HEK293T (cell line): ENCODE results near the gene IRF3.
"Not testable (repeated sequence)": the region's sequence is repeated elsewhere in the genome, so short reads cannot be mapped to it uniquely, and the experiment has no call there.

Experiments
- CTCF ChIA-PET: fragments of 350-600 bp; formaldehyde crosslinking; extraction: SDS; loops from one replicate; lab custom pipeline; 2021; ENCODE audit warnings: antibody characterized with exemption, inconsistent platforms; lab: Yijun Ruan, JAX
- POLR2A ChIA-PET: fragments of 350-600 bp; formaldehyde crosslinking; extraction: SDS; loops from one replicate; lab custom pipeline; 2020; ENCODE audit warnings: antibody characterized with exemption, inconsistent platforms; lab: Yijun Ruan, JAX
- DNase-seq: peaks from one replicate; pipeline ENCODE4 v3.0.0; 2012; ENCODE audit warnings: mixed read lengths; ENCODE audit errors: extremely low spot score
- ARNT ChIP-seq: fragments of 450-650 bp; IDR thresholded peaks from 2 replicates; pipeline ENCODE4 v1.6.1; 2017; ENCODE audit warnings: mild to moderate bottlenecking
- BHLHE40 ChIP-seq: fragments of 450-650 bp; IDR thresholded peaks from 2 replicates; pipeline ENCODE4 v1.6.1; 2016; ENCODE audit warnings: mild to moderate bottlenecking, moderate library complexity, borderline replicate concordance
- CTBP1 ChIP-seq: fragments of 450-650 bp; IDR thresholded peaks from 2 replicates; pipeline ENCODE4 v1.6.1; 2016; ENCODE audit warnings: borderline replicate concordance
- ELF4 ChIP-seq: fragments of 450-650 bp; IDR thresholded peaks from 2 replicates; pipeline ENCODE4 v1.6.1; 2017; ENCODE audit warnings: antibody characterized with exemption
- FOXA1 ChIP-seq: fragments of 450-650 bp; IDR thresholded peaks from 2 replicates; pipeline ENCODE4 v1.6.1; 2016; ENCODE audit warnings: mild to moderate bottlenecking
- FOXK2 ChIP-seq: fragments of 450-650 bp; IDR thresholded peaks from 2 replicates; pipeline ENCODE4 v1.6.1; 2016; ENCODE audit warnings: mild to moderate bottlenecking
- FOXM1 ChIP-seq: fragments of 450-650 bp; IDR thresholded peaks from 2 replicates; pipeline ENCODE4 v1.6.1; 2017; ENCODE audit warnings: mild to moderate bottlenecking, borderline replicate concordance
- HDGF ChIP-seq: fragments of 450-650 bp; IDR thresholded peaks from 2 replicates; pipeline ENCODE4 v1.6.1; 2017; ENCODE audit warnings: antibody characterized with exemption, borderline replicate concordance
- L3MBTL2 ChIP-seq: fragments of 450-650 bp; conservative IDR thresholded peaks from 2 replicates; pipeline ENCODE4 v1.6.1; 2016; ENCODE audit warnings: mild to moderate bottlenecking
- LEF1 ChIP-seq: fragments of 450-650 bp; IDR thresholded peaks from 2 replicates; pipeline ENCODE4 v1.6.1; 2017; ENCODE audit warnings: mild to moderate bottlenecking, borderline replicate concordance
- NFRKB ChIP-seq: fragments of 450-650 bp; IDR thresholded peaks from 2 replicates; pipeline ENCODE4 v1.6.1; 2016; ENCODE audit warnings: mild to moderate bottlenecking, moderate library complexity
- SP1 ChIP-seq: fragments of 450-650 bp; IDR thresholded peaks from 2 replicates; pipeline ENCODE4 v1.6.1; 2017
- SUZ12 ChIP-seq: fragments of 450-650 bp; IDR thresholded peaks from 2 replicates; pipeline ENCODE4 v1.6.1; 2016; ENCODE audit warnings: mild to moderate bottlenecking
- TARDBP ChIP-seq: fragments of 450-650 bp; IDR thresholded peaks from 2 replicates; pipeline ENCODE4 v1.6.1; 2016
- ZNF384 ChIP-seq: fragments of 450-650 bp; IDR thresholded peaks from 2 replicates; pipeline ENCODE4 v1.6.1; 2016
- TF ChIP-seq, protein P1 (sequence below): fragments of 450-650 bp; IDR thresholded peaks from 2 replicates; pipeline ENCODE4 v1.6.1; 2016

The IRF3 gene

DNA sequence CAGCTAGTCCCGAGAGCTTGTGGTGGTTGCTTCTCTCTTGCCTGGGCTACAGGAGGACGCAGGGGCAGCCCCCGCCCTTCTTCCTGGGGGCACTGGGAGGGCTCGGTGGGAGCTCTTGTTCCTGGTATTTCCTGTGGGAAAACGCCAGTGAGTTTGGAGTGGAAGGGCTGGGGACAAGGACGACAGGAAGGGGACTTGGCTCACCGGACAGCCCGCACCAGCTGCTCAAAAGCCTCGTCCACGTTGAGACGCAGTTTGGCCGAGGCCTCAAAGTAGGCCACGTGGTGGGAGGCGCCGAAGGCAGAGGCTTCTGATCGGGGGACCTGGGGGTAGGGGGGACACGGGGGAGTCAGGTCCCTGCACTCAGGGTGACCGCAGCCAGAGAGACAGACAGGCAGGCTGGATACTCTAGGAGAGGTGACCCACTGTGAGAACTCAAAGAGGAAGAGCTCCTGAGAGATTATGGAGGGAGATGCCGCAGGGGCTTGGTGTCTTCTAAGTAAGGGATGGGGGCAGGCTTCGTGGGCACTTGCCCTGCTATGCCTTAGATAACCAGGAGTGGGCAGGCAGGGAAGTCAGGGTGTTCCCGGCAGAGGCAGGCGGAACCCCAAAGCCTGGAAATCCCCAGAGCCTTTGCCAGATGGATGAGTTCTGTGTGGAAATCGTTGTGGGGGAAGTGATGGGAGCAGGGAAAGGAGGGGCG, 30.0 kb downstream of the IRF3 start:
- POLR2A ChIA-PET, result no interaction called here
- CTCF ChIA-PET, result no interaction called here
- TF ChIP-seq HDGF, result no peak
- no peak for TF ChIP-seq ELF4
- TF ChIP-seq FOXK2, result no peak
- TF ChIP-seq BHLHE40, result no peak
- no peak for TF ChIP-seq SP1
- TF ChIP-seq FOXM1, result no peak
- no peak for TF ChIP-seq LEF1
- TF ChIP-seq L3MBTL2, result no peak
- TF ChIP-seq NFRKB, result no peak
- TF ChIP-seq SUZ12, result no peak
- no peak for DNase-seq

DNA sequence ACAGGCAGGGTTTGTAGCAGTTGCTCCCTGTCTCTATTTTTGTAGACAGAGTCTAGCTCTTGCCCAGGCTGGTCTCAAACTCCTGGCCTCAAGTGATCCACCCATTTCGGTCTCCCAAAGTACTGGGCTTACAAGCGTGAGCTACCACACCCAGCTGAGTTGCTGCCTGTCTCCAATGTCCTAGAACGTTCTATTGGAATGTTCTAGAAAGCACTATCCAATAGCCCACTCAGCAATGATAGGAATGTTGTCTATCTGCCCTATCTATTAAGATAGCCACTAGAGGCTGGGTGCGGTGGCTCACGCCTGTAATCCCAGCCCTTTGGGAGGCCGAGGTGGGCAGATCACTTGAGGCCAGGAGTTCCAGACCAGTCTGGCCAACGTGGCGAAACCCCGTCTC, 32.4 kb downstream of the IRF3 start:
- DNase-seq, POLR2A ChIA-PET, CTCF ChIA-PET: not testable (repeated sequence)

DNA sequence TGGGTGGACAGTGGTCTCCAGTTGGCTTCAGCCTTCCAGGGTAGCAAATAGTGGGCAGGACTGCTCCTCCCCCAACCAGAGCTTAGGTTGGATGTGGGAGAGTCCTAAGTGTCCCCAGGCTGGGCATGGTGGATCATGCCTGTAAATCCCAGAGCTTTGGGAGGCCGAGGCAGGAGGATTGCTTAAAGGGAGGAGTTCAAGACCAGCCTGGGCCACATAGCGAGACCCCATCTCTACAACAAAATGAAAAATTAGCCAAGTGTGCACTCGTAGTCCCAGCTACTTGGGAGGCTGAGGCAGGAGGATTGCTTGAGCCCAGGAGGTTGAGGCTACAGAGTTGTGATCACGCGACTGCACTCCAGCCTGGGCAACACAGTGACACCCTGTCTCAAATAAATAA, 33.1 kb downstream of the IRF3 start:
- ChIA-PET CTCF (no interaction called here), POLR2A (no interaction called here)
- no peak for TF ChIP-seq FOXK2
- TF ChIP-seq HDGF, result no peak
- no peak for TF ChIP-seq ELF4
- no peak for TF ChIP-seq L3MBTL2
- no peak for TF ChIP-seq NFRKB
- TF ChIP-seq LEF1, result no peak
- no peak for TF ChIP-seq FOXM1
- TF ChIP-seq, protein P1, sequence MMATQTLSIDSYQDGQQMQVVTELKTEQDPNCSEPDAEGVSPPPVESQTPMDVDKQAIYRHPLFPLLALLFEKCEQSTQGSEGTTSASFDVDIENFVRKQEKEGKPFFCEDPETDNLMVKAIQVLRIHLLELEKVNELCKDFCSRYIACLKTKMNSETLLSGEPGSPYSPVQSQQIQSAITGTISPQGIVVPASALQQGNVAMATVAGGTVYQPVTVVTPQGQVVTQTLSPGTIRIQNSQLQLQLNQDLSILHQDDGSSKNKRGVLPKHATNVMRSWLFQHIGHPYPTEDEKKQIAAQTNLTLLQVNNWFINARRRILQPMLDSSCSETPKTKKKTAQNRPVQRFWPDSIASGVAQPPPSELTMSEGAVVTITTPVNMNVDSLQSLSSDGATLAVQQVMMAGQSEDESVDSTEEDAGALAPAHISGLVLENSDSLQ, result no peak
- no peak for TF ChIP-seq BHLHE40
- TF ChIP-seq CTBP1, result no peak
- TF ChIP-seq ZNF384, result no peak
- no peak for TF ChIP-seq TARDBP
- no peak for TF ChIP-seq ARNT
- no peak for TF ChIP-seq SUZ12
- no peak for TF ChIP-seq SP1
- TF ChIP-seq FOXA1, result no peak
- DNase-seq, result no peak

DNA sequence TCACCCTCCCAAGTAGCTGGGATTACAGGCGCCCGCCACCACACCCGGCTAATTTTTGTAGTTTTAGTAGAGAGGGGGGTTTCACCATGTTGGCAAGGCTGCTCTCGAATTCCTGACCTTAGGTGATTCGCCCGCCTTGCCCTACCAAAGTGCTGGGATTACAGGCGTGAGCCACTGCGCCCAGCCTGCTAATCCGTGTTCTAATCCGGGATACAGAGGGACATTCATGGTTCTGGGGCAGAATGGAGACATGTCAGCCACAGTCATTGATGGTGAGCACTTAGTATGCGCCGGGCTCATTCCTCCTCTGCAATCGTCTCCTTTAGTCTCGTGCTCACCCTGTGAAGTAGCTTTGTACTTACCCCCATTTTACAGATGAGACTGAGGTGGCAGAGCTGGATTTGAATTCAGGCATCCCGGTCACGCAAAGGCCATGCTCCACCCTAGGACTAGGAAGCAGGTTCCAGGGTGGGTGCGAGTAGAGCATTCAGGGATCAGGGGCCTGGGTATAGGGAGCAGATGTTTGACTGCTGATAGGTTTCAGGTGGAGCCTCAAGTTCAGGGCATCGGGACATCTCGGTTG, 34.0 kb downstream of the IRF3 start:
- ChIA-PET POLR2A (no interaction called here), CTCF (no interaction called here)
- TF ChIP-seq ELF4 (no peak), FOXA1 (no peak), L3MBTL2 (no peak), LEF1 (no peak), ZNF384 (no peak)
- TF ChIP-seq, protein P1, result no peak
- no peak for DNase-seq

DNA sequence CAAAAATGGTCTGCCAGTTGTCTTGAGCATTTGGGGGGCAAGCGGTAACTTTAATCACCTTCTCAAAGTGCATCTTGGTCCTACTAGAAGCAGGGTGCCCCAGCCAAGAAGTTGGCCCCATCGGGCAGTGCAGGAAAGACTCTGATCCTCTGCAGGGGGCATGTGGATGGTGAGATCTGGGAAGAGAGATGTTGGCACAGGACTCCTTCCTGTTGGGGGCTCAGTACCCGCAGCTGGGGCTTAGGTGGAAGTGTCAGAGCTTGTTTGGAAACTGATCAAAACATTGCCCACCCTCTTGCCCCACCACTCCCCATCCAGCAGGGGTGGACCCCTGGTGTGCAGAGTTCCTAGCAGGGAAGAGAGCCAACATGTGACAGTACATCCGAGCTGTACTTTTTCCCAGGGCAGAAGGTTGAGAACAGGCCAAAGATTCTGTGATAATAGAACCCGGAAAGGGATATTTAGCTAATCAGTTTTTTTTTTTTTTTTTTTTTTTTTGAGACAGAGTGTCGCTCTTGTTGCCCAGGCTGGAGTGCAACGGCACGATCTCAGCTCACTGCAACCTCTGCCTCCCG, 34.6 kb downstream of the IRF3 start:
- TF ChIP-seq LEF1, result no peak
- TF ChIP-seq TARDBP, result no peak
- no peak for TF ChIP-seq FOXK2
- no peak for TF ChIP-seq ARNT
- TF ChIP-seq HDGF, result no peak
- no peak for TF ChIP-seq ELF4
- no peak for TF ChIP-seq NFRKB
- no peak for TF ChIP-seq FOXA1
- TF ChIP-seq CTBP1, result no peak
- TF ChIP-seq, protein P1, result no peak
- TF ChIP-seq BHLHE40, result no peak
- TF ChIP-seq FOXM1, result no peak
- TF ChIP-seq ZNF384, result no peak; the same call in 1 of the 2 replicates
- no peak for TF ChIP-seq SUZ12
- no peak for TF ChIP-seq L3MBTL2
- no peak for TF ChIP-seq SP1
- POLR2A ChIA-PET, result no interaction called here
- DNase-seq, result no peak
- CTCF ChIA-PET, result no interaction called here

DNA sequence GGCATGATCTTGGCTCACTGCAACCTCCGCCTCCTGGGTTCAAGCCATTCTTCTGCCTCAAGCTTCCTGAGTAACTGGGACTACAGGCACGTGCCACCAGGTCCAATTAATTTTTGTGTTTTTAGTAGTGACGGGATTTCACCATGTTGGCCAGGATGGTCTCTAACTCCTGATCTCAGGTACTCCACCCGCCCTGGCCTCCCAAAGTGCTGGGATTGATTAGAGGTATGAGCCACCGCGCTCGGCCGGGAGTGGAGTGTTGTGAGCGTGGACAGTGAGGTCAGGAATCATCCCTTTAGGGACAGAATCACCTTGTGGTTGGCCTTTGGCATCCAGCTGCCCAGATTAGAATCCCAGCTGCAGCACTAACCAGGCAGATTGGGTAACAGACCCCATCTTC, 36.0 kb downstream of the IRF3 start:
- POLR2A ChIA-PET, result interaction anchor here (1.2 to 2.8 kb wide), 2 partner anchors 11 to 12 kb away, joined by 3 to 9 read pairs; partner anchors contain the start of genes RRAS and SCAF1
- no peak for TF ChIP-seq CTBP1
- no peak for DNase-seq
- CTCF ChIA-PET, result no interaction called here
